Dermis microvascular lymphatic vessel endothelial cell (primary cell): ENCODE results near the gene TEX14. TPM values are rescaled to one million over a fixed set of nuclear protein-coding genes. Genes with fewer than 3 reads are reported as not detected.
"Not testable (repeated sequence)": the region's sequence is repeated elsewhere in the genome, so short reads cannot be mapped to it uniquely, and the experiment has no call there.

Experiments
- DNase-seq, 2 donors: peaks; one replicate each; pipeline versions ENCODE4 v3.0.0 to v3.0.0-alpha.2; 2010; ENCODE audit warnings: low read depth in 2 of 2
- total RNA-seq: library from RNA; depleted of rRNA; stranded (reverse); fragments of >200 nt; gene quantifications from 2 replicates; pipeline ENCODE4 v1.2.1, GENCODE V29; 2014

Gene TEX14
- total RNA-seq = under 0.01 TPM in 2 replicates

- no peak for DNase-seq
These were observed at the start of gene TEX14 for GRCh38 chr17:58691701-58692238. TSS of gene TEX14 (minus strand) at chr17:58692045. CDS start at chr17:58652001, 40,044 bp downstream.

- no peak for DNase-seq
These were observed 49.3 kb upstream of the TEX14 start for GRCh38 chr17:58741121-58741625.

- no peak for DNase-seq
These were observed 43.0 kb upstream of the TEX14 start for GRCh38 chr17:58734811-58735210.

GRCh38 chr17:58734040-58734439 is 42.2 kb upstream of the TEX14 start:
- DNase-seq = no peak

- no peak for DNase-seq
These were observed 39.1 kb upstream of the TEX14 start for GRCh38 chr17:58730937-58731336.

- no peak for DNase-seq
These were observed 37.0 kb upstream of the TEX14 start for GRCh38 chr17:58728798-58729197.

- no peak for DNase-seq
These were observed 30.9 kb upstream of the TEX14 start for GRCh38 chr17:58722696-58723095.

GRCh38 chr17:58722274-58722673 is 30.4 kb upstream of the TEX14 start:
- DNase-seq = no peak

GRCh38 chr17:58710948-58711552 is 19.2 kb upstream of the TEX14 start:
- peak; percentile 61 to 73 for DNase-seq

GRCh38 chr17:58706351-58707140 is 14.7 kb upstream of the TEX14 start:
- DNase-seq = no peak

- no peak for DNase-seq
These were observed 12.1 kb upstream of the TEX14 start for GRCh38 chr17:58703916-58704286.

- peak in 1 of 2 donors; percentile 83 for DNase-seq
These were observed 11.5 kb upstream of the TEX14 start for GRCh38 chr17:58703137-58703915.

GRCh38 chr17:58702708-58703107 is 10.9 kb upstream of the TEX14 start:
- peak in 1 of 2 donors; percentile 12 for DNase-seq

- no peak for DNase-seq
These were observed 10.2 kb upstream of the TEX14 start for GRCh38 chr17:58702045-58702476.

- no peak for DNase-seq
These were observed 7.9 kb upstream of the TEX14 start for GRCh38 chr17:58699771-58700170.

- DNase-seq = no peak
These were observed 3.0 kb upstream of the TEX14 start for GRCh38 chr17:58694826-58695225.

GRCh38 chr17:58694302-58694701 is 2.5 kb upstream of the TEX14 start:
- DNase-seq = no peak

- peak in 1 of 2 donors; percentile 4 for DNase-seq
These were observed 1.9 kb upstream of the TEX14 start for GRCh38 chr17:58693751-58694150.

- DNase-seq = no peak
These were observed 1.4 kb upstream of the TEX14 start for GRCh38 chr17:58693208-58693607.

GRCh38 chr17:58692239-58693055 is 602 bp upstream of the TEX14 start, which contains the start of gene RAD51C:
TSS of gene RAD51C (plus strand) at chr17:58692602. CDS start at chr17:58692644, 42 bp downstream.
- DNase-seq = peak; percentile 48 to 84

- DNase-seq = not testable (repeated sequence)
These were observed 1.8 kb downstream of the TEX14 start for GRCh38 chr17:58690033-58690432.
